Mucosa of descending colon (tissue), 3 donors: Measurements from ENCODE around the gene TMEM161B. TPM values are rescaled to one million over a fixed set of nuclear protein-coding genes. Genes with fewer than 3 reads are reported as not detected.

Source experiments
- ATAC-seq: fragments of 200-7000 bp; cut with Tn5 transposase; one replicate; pipeline ENCODE4 v1.9.1; 2020; ENCODE audit warnings: mild to moderate bottlenecking, moderate library complexity
- DNase-seq, 3 donors: peaks; one replicate each; pipeline ENCODE4 v3.0.0-alpha.2; 2020
- H3K36me3 ChIP-seq: fragments of 200-600 bp; one replicate; pipeline ENCODE4 v1.8.0; 2021; ENCODE audit warnings: low read depth, mild to moderate bottlenecking
- H3K4me1 ChIP-seq: fragments of 200-600 bp; one replicate; pipeline ENCODE4 v1.8.0; 2021; ENCODE audit warnings: low read depth, mild to moderate bottlenecking
- H3K4me3 ChIP-seq: fragments of 200-600 bp; one replicate; pipeline ENCODE4 v1.8.0; 2021; ENCODE audit warnings: mild to moderate bottlenecking
- H3K9me3 ChIP-seq: fragments of 200-600 bp; one replicate; pipeline ENCODE4 v1.8.0; 2021; ENCODE audit warnings: mild to moderate bottlenecking
- CTCF ChIP-seq: fragments of 200-600 bp; IDR thresholded peaks from one replicate; pipeline ENCODE4 v1.8.0; 2022; ENCODE audit warnings: antibody characterized with exemption, mild to moderate bottlenecking
- intact Hi-C, 2 donors: fragments of 100-400 bp; cut with DNase I in 1 of 2; cut with micrococcal nuclease in 1 of 2; formaldehyde crosslinking; loops; one replicate each; pipeline versions ENCODE4 v1.11.0 to v1.11.1; 2022; cut with DNase I, micrococcal nuclease
- total RNA-seq, 3 donors: library from RNA; stranded (reverse); fragmentation: NEBNext Ultra II Directional in 2 of 3; extraction: Animal tissue kit (Norgen Biotek cat#: 25700) in 2 of 3; gene quantifications; one replicate each; pipeline versions ENCODE4 v1.2.1 to v1.2.4, GENCODE V29; 2021 to 2023
- donor health status: DM: no; HTN: no; CAD: no; lungs with moderate emphysema.
- donor health status: DM: no; HTN: no; CAD: no.
- donor health status: DM: no; HTN: yes; CAD: no.

TMEM161B gene
- total RNA-seq, 3 donors from 2014 or later, result 20.6 to 31.9 (median 27.8) TPM

- DNase-seq, result no peak
- H3K9me3 ChIP-seq, result no peaks in the 10 kb centered on the region
- no peak for TF ChIP-seq CTCF
- H3K4me1 ChIP-seq, result no peaks in the 10 kb centered on the region
- H3K4me3 ChIP-seq, result no peak overlapping the region
- ATAC-seq, result no peak
- no peaks in the 10 kb centered on the region for H3K36me3 ChIP-seq
- intact Hi-C loops, result no loop called here
These were observed 11.8 kb downstream of the TMEM161B start for GRCh38 chr5:88256872-88257271.

- Histone ChIP-seq H3K9me3 (no peaks in the 10 kb centered on the region), H3K4me1 (no peaks in the 10 kb centered on the region), H3K36me3 (no peaks in the 10 kb centered on the region), H3K4me3 (no peak overlapping the region)
- TF ChIP-seq CTCF, result no peak
- intact Hi-C loops, result no loop called here
- no peak for ATAC-seq
- no peak for DNase-seq
These were observed 12.6 kb downstream of the TMEM161B start for GRCh38 chr5:88256037-88256436.

DNA sequence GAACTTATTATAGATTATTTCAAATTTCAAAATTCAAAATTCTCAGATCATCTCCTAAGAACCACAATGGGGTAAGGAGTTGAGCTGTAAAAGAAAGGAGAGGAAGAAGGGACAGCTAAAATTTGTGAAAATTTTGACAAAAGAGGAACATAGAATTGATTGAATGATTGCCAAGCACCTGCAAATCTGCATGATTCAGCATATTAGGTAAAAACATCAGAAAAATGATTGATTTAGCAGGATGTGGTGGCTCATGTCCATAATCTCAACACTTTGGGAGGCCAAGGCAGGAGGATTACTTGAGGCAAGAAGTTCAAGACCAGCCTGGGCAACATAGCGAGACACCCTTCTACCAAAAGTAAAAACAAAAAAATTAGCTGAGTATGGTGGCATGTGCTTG lies 14.3 kb downstream of the TMEM161B start:
- H3K4me1 ChIP-seq, result no peaks in the 10 kb centered on the region
- no peaks in the 10 kb centered on the region for H3K36me3 ChIP-seq
- intact Hi-C loops, result no loop called here
- ATAC-seq (no peak), DNase-seq (no peak)
- H3K9me3 ChIP-seq, result no peaks in the 10 kb centered on the region
- TF ChIP-seq CTCF, result no peak
- H3K4me3 ChIP-seq, result no peak overlapping the region

DNA sequence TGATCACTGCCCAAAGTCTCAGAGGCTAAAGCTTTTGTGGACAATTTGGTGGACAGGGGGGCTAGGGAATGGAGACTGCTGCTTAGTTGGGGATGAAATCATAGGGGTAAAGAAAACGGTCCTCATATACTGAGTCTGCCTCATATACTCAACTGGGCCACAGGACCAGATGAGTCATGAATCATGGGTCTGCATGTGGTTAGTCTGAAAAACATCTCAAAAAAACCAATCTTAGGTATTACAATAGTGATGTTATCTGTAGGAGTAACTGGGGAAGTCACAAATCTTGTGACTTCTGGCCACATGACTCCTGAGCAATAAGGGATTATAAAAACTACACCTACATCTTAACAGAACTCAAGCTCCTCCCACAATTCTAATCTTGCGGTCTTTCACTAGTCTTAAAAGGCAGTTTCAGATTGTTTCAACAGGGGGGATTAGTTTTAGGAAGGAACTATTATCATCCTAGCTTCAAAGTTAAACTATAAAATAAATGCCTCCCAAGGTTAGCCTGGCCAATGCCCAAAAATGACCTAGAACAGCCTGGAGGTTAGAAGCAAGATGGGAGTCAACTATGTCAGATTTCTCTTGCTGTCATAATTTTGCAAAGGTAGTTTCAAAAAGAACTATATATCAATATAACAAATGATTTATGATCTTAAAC lies 17.5 kb downstream of the TMEM161B start:
- Histone ChIP-seq H3K36me3 (no peaks in the 10 kb centered on the region), H3K4me3 (no peak overlapping the region), H3K4me1 (peaks cover 5% of the 10 kb centered on the region), H3K9me3 (no peaks in the 10 kb centered on the region)
- TF ChIP-seq CTCF, result no peak
- intact Hi-C loops, result no loop called here
- DNase-seq, result no peak
- no peak for ATAC-seq

GRCh38 chr5:88250010-88250409 lies 18.6 kb downstream of the TMEM161B start:
- H3K4me1 ChIP-seq, result peaks cover 5% of the 10 kb centered on the region
- no peak overlapping the region for H3K4me3 ChIP-seq
- DNase-seq (no peak), ATAC-seq (no peak)
- intact Hi-C loops, result no loop called here
- no peak for TF ChIP-seq CTCF
- no peaks in the 10 kb centered on the region for H3K9me3 ChIP-seq
- no peaks in the 10 kb centered on the region for H3K36me3 ChIP-seq
